Raji (cell line): ENCODE data around the gene ZNF440.

Source experiments
- POLR2A ChIP-seq: IDR thresholded peaks from 2 replicates; pipeline ENCODE4 v1.6.1; 2011; ENCODE audit warnings: low read depth, low read length, control low read depth; ENCODE audit not compliant: insufficient read depth

Gene ZNF440

GRCh38 chr19:11880598-11880997 is 66.5 kb downstream of the ZNF440 start:
- TF ChIP-seq POLR2A, result no peak

DNA sequence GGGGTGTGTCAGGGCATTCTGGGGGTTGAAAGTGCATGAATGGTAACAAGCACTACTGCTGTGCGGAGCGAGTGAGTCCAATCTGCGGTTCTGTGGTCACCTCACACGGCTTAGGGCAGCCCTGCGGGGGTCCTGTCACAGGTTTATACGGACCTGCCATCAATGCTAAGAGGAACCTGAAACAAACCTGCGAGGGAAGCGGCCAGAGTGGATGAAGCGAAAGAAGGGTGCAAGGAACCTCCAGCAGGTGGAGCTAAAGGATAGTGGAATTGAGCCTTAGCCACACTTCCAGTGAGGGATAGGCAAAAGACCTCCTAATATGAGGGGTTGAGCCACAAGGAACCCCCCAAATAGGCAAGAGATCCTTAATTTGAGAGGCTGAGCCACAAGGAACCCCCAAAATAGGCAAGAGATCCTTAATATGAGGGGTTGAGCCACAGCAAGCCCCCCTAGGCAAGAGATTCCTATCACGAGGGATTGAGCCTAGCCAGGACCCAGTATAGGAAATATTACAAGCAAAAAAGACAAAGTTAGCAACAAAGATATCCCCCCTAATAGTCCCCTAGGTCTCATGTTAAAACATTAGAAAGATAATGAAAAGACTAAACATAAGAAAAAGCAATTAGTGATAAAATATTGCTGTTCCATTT is 67.2 kb downstream of the ZNF440 start:
- no peak for TF ChIP-seq POLR2A

DNA sequence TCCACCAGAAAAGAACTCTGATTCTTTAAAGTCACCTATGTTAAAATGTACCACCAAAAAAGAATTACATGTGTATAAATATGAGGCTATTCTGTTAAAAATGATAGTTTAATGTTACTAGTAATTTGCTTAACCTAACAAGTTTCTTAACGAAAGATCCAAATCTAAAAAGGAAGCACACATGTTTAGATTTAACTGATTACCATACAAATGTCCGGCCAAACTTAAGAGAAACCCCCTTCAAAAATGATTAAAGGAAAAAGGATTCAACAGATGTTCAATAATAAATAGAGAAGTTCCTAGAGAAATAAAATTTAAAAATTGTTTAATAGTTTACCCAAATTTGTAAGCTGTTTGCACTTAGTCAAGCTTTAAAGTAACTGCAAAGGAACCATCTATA is 68.5 kb downstream of the ZNF440 start:
- TF ChIP-seq POLR2A, result no peak
